DMS114 treated with DMSO at 0.1 percent for 48 hours (cell line): Measurements from ENCODE around the gene CKS2.
A peak's percentile ranks its signal among the peaks of the same experiment; 100 is the strongest.
"Not testable (repeated sequence)": the region's sequence is repeated elsewhere in the genome, so short reads cannot be mapped to it uniquely, and the experiment has no call there.

Experiments
- DNase-seq: peaks from one replicate; lab custom pipeline; 2025; ENCODE audit not compliant: unreplicated experiment; lab: John Stamatoyannopoulos, UW

Gene CKS2

GRCh38 chr9:89310475-89311345 lies at the start of gene CKS2:
Gene CKS2 (plus strand): TSS chr9:89311195. CDS start chr9:89311293, 98 bp downstream.
- DNase-seq, result peak; percentile 96

DNA sequence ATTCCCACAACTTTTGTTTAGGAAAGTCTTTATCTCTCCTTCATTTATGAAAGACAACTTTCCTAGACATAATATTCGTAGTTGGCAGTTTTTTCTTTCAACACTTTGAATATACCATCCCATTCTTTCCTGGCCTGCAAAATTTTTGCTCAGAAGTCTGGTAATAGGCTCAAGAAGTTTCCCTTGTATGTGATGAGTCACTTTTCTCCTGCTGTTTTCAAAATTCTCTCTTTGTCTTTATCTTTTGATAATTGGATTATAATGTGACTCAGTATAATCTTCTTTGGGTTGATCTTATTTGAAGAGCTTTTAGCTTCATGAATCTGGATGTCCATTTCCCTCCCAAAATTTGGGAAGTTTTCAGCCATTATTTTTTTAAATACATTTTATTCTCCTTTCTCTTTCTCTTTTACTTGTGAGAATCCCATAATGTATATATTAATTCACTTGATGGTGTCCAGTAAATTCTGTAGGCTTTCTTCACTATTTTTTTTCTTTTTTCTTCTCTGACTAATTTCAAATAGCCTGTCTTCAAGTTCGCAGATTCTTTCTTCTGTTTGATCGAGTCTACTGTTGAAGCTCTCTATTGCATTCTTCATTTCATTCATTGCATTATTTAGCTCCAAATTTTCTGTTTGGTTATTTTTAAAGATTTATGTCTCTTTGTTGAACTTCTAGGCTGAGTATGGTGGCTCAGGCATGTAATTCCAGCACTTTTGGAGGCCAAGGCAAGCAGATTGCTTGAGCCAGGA lies 37.3 kb upstream of the CKS2 start:
- DNase-seq, result no peak

GRCh38 chr9:89274838-89275237 lies 36.2 kb upstream of the CKS2 start:
- no peak for DNase-seq

DNA sequence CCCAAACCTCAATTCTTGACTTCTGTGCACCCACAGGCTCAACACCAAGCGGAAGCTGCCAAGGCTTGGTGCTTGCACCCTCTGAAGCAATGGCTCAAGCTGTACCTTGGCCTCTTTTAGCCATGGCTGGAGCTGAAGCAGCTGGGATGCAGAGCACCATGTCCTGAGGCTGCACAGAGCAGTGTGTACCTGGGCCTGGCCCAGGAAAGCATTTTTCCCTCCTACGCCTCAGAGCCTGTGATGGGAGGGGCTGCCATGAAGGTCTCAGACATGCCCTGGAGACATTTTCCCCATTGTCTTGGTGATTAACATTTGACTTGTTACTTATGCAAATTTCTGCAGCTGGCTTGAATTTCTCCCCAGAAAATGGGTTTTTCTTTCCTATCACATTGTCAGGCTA lies 35.0 kb upstream of the CKS2 start:
- DNase-seq, result not testable (repeated sequence)

DNA sequence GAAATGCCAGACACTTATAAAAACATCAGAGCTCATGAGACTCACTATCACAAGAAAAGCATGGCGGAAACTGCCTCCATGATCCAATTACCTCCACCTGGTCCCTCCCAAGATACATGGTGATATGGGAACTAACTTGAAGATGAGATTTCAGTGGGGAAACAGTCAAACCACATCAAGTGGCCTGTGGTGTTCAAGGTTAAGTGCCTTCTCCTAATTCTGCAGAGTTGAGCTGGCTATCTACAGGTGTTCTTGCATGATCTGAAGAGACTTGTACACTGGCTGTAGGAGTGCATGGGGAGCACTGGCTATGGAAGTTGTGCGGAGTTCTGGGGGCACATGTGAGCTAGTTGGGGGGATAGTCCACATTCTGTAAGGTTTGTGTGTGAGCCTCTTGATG lies 34.0 kb upstream of the CKS2 start:
- no peak for DNase-seq

- DNase-seq, result no peak
These were observed 33.5 kb upstream of the CKS2 start for GRCh38 chr9:89277454-89277853.

DNA sequence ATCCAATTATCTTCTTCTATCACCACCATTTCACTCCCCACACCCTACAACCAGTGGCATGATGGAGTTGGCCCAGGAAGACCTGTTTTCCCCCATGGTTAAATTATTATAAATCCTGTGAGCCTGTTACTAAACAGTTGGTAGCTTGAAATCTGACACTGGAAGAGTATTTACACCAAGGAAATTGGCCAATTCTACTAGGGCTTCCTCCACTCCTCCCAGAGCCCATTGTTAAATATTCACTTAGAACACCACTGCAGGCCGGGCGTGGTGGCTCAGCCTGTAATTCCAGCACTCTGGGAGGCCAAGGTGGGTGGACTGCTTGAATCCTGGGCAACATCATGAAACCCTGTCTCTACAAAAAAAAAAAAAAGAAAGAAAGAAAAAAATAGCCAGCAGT lies 32.4 kb upstream of the CKS2 start:
- no peak for DNase-seq

GRCh38 chr9:89278997-89279739 lies 31.8 kb upstream of the CKS2 start:
- peak; percentile 11 for DNase-seq

- DNase-seq, result no peak
These were observed 29.9 kb upstream of the CKS2 start for GRCh38 chr9:89281106-89281505.

DNA sequence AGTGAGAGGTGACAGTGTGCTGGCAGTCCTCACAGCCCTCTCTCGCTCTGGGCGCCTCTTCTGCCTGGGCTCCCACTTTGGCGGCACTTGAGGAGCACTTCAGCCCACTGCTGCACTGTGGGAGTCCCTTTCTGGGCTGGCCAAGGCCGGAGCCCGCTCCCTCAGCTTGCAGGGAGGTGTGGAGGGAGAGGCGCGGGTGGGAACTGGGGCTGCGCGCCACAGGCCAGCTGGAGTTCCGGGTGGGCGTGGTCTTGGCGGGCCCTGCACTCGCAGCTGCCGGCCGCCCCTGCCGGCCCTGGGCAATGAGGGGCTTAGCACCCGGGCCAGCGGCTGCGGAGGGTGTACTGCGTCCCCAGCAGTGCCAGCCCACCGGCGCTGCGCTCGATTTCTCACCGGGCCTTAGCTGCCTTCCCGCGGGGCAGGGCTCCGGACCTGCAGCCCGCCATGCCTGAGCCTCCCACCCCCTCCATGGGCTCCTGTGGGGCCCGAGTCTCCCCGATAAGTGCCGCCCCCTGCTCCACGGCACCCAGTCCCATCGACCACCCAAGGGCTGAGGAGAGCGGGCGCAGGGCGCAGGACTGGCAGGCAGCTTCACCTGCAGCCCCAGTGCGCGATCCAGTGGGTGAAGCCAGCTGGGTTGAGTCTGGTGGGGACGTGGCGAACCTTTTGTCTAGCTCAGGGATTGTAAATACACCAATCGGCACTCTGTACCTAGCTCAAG lies 28.6 kb upstream of the CKS2 start:
- DNase-seq, result not testable (repeated sequence)

GRCh38 chr9:89284076-89284475 lies 26.9 kb upstream of the CKS2 start:
- no peak for DNase-seq

- no peak for DNase-seq
These were observed 19.3 kb upstream of the CKS2 start for GRCh38 chr9:89291741-89292140.

DNA sequence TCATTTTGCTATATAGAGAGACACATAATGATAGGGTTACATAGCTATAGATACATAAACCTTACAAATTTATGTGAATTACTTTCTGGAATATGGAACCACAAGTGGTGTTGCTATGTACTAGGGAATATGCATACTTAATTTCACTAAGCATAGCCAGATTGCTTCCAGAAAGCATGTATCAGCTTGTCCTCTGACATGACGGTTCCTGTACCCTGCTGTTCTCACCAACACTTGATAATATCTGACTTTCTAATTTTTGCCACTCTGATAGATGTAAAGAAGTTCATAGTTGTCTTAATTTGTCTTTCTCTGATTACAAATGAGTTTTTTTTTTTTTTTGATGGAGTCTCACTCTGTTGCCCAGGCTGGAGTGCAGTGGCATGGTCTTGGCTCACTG lies 18.0 kb upstream of the CKS2 start:
- no peak for DNase-seq

DNA sequence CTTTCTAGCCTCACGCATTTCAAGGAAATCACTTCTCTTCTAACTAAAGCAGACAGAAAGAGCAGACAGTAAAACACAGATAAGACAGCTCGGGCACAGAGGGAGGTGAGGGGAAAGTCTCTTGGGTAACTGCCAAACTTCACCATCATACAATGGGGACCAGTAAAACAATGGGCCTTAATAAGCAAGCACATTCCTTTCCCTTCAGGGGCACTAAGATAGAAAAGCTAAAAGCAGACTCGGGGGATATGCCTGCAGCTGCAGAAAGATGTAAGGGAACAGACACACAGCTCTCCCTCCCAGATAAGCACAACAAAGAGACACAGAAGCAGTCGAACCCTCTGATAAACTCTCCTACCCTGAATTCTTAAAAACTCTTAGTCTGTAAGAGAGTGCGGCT lies 15.6 kb upstream of the CKS2 start:
- no peak for DNase-seq

DNA sequence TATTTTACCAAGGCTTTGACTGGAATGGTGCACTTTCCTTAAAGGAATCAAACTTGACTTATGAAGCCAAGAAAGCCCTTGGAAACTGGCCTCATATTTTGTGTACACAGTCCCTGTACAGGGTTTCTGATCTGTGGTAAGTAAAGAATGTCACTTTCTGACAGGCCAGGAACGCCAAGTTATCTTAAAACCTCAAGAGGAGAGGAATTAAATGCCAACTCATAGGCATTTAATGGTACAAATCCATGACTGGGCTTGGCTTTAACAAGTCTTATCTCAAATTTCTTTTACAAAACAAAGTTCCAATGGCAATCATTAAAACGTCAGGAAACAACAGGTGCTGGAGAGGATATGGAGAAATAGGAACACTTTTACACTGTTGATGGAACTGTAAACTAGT lies 9.0 kb upstream of the CKS2 start:
- DNase-seq, result not testable (repeated sequence)

DNA sequence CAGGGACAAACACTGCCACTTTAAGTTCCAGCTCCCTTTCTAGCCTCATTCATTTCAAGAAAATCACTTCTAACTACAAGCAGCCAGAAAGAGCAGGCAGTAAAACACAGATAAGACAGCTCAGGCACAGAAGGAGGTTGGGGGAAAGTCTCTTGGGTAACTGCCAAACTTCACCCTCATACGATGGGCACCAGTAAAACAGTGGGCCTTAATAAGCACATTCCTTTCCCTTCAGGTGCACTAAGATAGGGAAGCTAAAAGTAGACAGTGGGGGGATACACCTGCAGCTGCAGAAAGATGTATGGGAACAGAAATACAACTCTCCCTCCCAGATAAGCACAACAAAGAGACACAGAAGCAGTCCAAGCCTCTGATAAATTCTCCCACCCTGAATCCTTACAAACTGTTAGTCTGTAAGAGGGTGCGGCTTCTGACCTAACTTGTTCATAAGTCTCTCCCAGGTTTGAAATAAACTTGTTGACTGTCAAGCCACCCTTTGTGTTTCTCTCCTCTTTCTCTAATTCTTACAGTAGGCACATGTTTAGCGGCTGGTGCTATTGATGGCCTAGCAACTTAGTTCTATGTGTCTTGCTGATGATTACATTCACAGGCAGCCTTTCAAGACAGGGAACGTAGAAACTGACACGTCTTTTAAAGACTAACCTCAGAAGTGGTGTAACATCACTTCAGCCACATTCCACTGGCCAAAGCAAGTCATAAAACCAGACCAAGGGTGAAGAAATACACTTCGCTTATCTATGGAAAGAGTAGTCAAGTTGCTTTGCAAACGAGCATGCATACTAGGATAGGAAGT lies 6.8 kb upstream of the CKS2 start:
- no peak for DNase-seq

DNA sequence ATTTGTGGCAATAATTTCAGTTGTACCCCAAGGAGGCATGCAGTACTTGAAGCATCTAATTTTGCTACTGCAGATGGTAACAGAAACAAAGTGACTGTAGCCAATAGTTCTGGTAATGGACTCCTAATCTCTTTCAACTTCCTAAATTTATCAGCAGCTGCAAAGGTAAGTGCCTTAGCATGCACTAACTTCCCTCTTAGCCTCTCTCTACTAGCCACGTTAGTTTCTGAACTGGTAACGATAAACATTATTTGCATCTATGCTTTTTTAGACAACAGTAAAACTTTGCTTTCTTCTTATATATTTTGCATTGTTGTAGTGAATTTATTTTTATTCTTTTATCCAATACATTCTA lies 6.2 kb upstream of the CKS2 start:
- no peak for DNase-seq

GRCh38 chr9:89305868-89306267 lies 5.1 kb upstream of the CKS2 start:
- DNase-seq, result no peak

DNA sequence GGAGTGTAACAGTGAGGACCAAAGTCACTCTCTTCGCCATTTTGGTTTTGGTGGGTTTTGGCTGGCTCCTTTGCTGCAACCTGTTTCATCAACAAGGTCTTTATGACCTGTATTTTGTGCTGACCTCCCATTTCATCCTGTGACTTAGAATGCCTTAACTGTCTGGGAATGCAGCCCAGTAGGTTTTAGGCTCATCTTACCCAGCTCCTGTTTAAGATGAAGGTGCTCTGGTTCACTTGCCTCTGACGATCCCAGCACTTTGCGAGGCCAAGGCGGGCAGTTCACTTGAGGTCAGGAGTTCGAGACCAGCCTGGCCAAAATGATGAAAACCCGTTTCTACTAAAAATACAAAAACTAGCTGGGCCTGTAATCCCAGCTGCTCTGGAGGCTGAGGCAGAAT lies 1.8 kb upstream of the CKS2 start:
- no peak for DNase-seq
